OCI-LY1 (cell line): ENCODE results near the gene PLXDC1.

ENCODE experiments used
- EZH2 ChIP-seq: fragments of 200-600 bp; sonication (generic), shearing (Covaris generic); IDR thresholded peaks from 2 replicates; pipeline ENCODE4 v1.8.0; 2017; ENCODE audit warnings: borderline replicate concordance, mixed run types, mild to moderate bottlenecking, antibody characterized with exemption, low read length, moderate library complexity, mixed read lengths
- TF ChIP-seq, protein P1 (sequence below): fragments of 200-600 bp; sonication (generic), shearing (Covaris generic); IDR thresholded peaks from 2 replicates; pipeline ENCODE4 v1.5.1; 2017; ENCODE audit warnings: mild to moderate bottlenecking, antibody characterized with exemption, low read length, moderate library complexity, mixed read lengths

DNA sequence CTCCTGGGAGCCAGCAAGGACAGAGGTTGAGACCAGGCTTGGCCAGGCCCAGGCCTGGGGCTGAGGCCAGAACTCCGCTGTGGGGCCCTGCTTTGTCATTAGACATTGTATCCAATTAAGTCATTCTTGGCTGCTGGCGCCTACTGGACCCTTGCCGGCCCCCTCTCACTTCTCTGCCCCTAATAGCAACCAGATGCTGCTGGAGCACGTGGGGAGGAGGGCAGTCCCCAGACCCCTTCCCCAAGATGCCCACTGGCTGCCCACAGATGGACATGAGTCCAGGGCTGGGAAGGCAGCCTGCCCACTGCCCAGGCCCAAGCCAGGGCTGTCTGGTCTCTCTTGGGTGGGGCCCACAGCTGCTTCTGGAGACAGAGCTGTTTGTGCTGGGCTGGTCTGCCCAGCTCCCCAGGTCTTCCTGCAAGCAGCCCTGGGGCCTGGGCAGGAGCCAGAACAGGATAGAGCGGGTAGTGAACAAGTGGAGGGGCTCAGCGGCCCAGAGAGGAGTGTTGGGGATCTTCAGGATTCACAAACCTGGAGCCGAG lies 7.8 kb downstream of the PLXDC1 start:
- TF ChIP-seq, protein P1, sequence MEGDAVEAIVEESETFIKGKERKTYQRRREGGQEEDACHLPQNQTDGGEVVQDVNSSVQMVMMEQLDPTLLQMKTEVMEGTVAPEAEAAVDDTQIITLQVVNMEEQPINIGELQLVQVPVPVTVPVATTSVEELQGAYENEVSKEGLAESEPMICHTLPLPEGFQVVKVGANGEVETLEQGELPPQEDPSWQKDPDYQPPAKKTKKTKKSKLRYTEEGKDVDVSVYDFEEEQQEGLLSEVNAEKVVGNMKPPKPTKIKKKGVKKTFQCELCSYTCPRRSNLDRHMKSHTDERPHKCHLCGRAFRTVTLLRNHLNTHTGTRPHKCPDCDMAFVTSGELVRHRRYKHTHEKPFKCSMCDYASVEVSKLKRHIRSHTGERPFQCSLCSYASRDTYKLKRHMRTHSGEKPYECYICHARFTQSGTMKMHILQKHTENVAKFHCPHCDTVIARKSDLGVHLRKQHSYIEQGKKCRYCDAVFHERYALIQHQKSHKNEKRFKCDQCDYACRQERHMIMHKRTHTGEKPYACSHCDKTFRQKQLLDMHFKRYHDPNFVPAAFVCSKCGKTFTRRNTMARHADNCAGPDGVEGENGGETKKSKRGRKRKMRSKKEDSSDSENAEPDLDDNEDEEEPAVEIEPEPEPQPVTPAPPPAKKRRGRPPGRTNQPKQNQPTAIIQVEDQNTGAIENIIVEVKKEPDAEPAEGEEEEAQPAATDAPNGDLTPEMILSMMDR, result no peak
- no peak for TF ChIP-seq EZH2
